ENCODE measurements around the gene CD244.
"Not testable (repeated sequence)": the region's sequence is repeated elsewhere in the genome, so short reads cannot be mapped to it uniquely, and the experiment has no call there.

CD244 gene

GRCh38 chr1:160868141-160868540, 5.5 kb upstream of the CD244 start:
- TF ChIP-seq POLR2A (IDR thresholded peaks at IDR 0.05; ENCODE audit: low read depth, low read length) (no peak), POLR2AphosphoS5 (IDR thresholded peaks at IDR 0.05; ENCODE audit: low read depth, low read length) (no peak), TAF1 (IDR thresholded peaks at IDR 0.05; ENCODE audit: borderline replicate concordance, low read depth, low read length) (no peak)
- FAIRE-seq (peak; percentile 48), DNase-seq (ENCODE audit: insufficient read length) (no peak)

GRCh38 chr1:160867651-160868050, 5.0 kb upstream of the CD244 start:
- FAIRE-seq; DNase-seq (ENCODE audit: insufficient read length): not testable (repeated sequence)

- no peak for FAIRE-seq
- no peak for DNase-seq (ENCODE audit: insufficient read length)
- TF ChIP-seq POLR2A (IDR thresholded peaks at IDR 0.05; ENCODE audit: low read depth, low read length) (no peak), POLR2AphosphoS5 (IDR thresholded peaks at IDR 0.05; ENCODE audit: low read depth, low read length) (no peak), TAF1 (IDR thresholded peaks at IDR 0.05; ENCODE audit: borderline replicate concordance, low read depth, low read length) (no peak)
These were observed 4.1 kb upstream of the CD244 start for GRCh38 chr1:160866695-160867260.

- no peak for FAIRE-seq
These were observed 3.5 kb upstream of the CD244 start for GRCh38 chr1:160866001-160866694.

GRCh38 chr1:160865337-160865736, 2.6 kb upstream of the CD244 start:
- TF ChIP-seq POLR2A (IDR thresholded peaks at IDR 0.05; ENCODE audit: low read depth, low read length) (no peak), TAF1 (IDR thresholded peaks at IDR 0.05; ENCODE audit: borderline replicate concordance, low read depth, low read length) (no peak), POLR2AphosphoS5 (IDR thresholded peaks at IDR 0.05; ENCODE audit: low read depth, low read length) (no peak)
- FAIRE-seq = no peak
- DNase-seq (ENCODE audit: insufficient read length) = no peak

More at GRCh38 chr1:160866001-160866694, 3.5 kb upstream of the CD244 start:
- TF ChIP-seq POLR2A (IDR thresholded peaks at IDR 0.05; ENCODE audit: low read depth, low read length) (no peak), POLR2AphosphoS5 (IDR thresholded peaks at IDR 0.05; ENCODE audit: low read depth, low read length) (no peak), TAF1 (IDR thresholded peaks at IDR 0.05; ENCODE audit: borderline replicate concordance, low read depth, low read length) (no peak)
- no peak for DNase-seq (ENCODE audit: insufficient read length)

GRCh38 chr1:160864173-160864572, 1.5 kb upstream of the CD244 start:
- DNase-seq (ENCODE audit: insufficient read length) (no peak), FAIRE-seq (peak; percentile 54)
- no peak for TF ChIP-seq POLR2AphosphoS5 (IDR thresholded peaks at IDR 0.05; ENCODE audit: low read depth, low read length)
- TF ChIP-seq TAF1 (IDR thresholded peaks at IDR 0.05; ENCODE audit: borderline replicate concordance, low read depth, low read length) = no peak
- no peak for TF ChIP-seq POLR2A (IDR thresholded peaks at IDR 0.05; ENCODE audit: low read depth, low read length)

GRCh38 chr1:160863774-160864131, 1.1 kb upstream of the CD244 start:
- TF ChIP-seq POLR2AphosphoS5 (IDR thresholded peaks at IDR 0.05; ENCODE audit: low read depth, low read length) (no peak), TAF1 (IDR thresholded peaks at IDR 0.05; ENCODE audit: borderline replicate concordance, low read depth, low read length) (no peak), POLR2A (IDR thresholded peaks at IDR 0.05; ENCODE audit: low read depth, low read length) (no peak)
- FAIRE-seq (no peak), DNase-seq (ENCODE audit: insufficient read length) (no peak)

- TF ChIP-seq POLR2AphosphoS5 (IDR thresholded peaks at IDR 0.05; ENCODE audit: low read depth, low read length) = no peak
- no peak for TF ChIP-seq TAF1 (IDR thresholded peaks at IDR 0.05; ENCODE audit: borderline replicate concordance, low read depth, low read length)
- TF ChIP-seq POLR2A (IDR thresholded peaks at IDR 0.05; ENCODE audit: low read depth, low read length) = no peak
- DNase-seq (ENCODE audit: insufficient read length) (no peak), FAIRE-seq (no peak)
These were observed 530 bp upstream of the CD244 start for GRCh38 chr1:160863061-160863773.

GRCh38 chr1:160860840-160861505, 1.7 kb downstream of the CD244 start:
- no peak for TF ChIP-seq TAF1 (IDR thresholded peaks at IDR 0.05; ENCODE audit: borderline replicate concordance, low read depth, low read length)
- no peak for TF ChIP-seq POLR2A (IDR thresholded peaks at IDR 0.05; ENCODE audit: low read depth, low read length)
- TF ChIP-seq POLR2AphosphoS5 (IDR thresholded peaks at IDR 0.05; ENCODE audit: low read depth, low read length) = no peak
- FAIRE-seq (no peak), DNase-seq (ENCODE audit: insufficient read length) (no peak)

- FAIRE-seq = no peak
- no peak for DNase-seq (ENCODE audit: insufficient read length)
- TF ChIP-seq TAF1 (IDR thresholded peaks at IDR 0.05; ENCODE audit: borderline replicate concordance, low read depth, low read length) (no peak), POLR2AphosphoS5 (IDR thresholded peaks at IDR 0.05; ENCODE audit: low read depth, low read length) (no peak), POLR2A (IDR thresholded peaks at IDR 0.05; ENCODE audit: low read depth, low read length) (no peak)
These were observed 3.5 kb downstream of the CD244 start for GRCh38 chr1:160859166-160859565.

- TF ChIP-seq TAF1 (IDR thresholded peaks at IDR 0.05; ENCODE audit: borderline replicate concordance, low read depth, low read length) (no peak), POLR2AphosphoS5 (IDR thresholded peaks at IDR 0.05; ENCODE audit: low read depth, low read length) (no peak), POLR2A (IDR thresholded peaks at IDR 0.05; ENCODE audit: low read depth, low read length) (no peak)
- no peak for FAIRE-seq
These were observed 4.2 kb downstream of the CD244 start for GRCh38 chr1:160858507-160858906.

More at GRCh38 chr1:160858507-160858906, 4.2 kb downstream of the CD244 start:
- DNase-seq (ENCODE audit: insufficient read length) = no peak

Data from GM12892 (cell line).